CD14-positive monocyte (primary cell): ENCODE results near the gene BMX. TPM values are rescaled to one million over a fixed set of nuclear protein-coding genes. Genes with fewer than 3 reads are reported as not detected.

ENCODE experiments used
- DNase-seq, 3 donors: peaks; one replicate each; pipeline ENCODE4 v3.0.0-alpha.2; 2011 to 2022
- H2AFZ ChIP-seq: 2 replicates; pipeline ENCODE4 v1.6.0; 2012; ENCODE audit warnings: mild to moderate bottlenecking, low read depth, low read length, inconsistent platforms; ENCODE audit not compliant: insufficient read depth, poor library complexity, severe bottlenecking
- H3K27ac ChIP-seq, 2 donors: 1 replicate in 1 of 2; 2 replicates in 1 of 2; pipeline ENCODE4 v1.5.1; 2012 to 2013; ENCODE audit warnings: low read length in 2 of 2, control low read depth in 1 of 2, inconsistent platforms in 1 of 2, low read depth in 1 of 2, mild to moderate bottlenecking in 1 of 2
- H3K27me3 ChIP-seq, 2 donors: one replicate each; pipeline versions ENCODE4 v1.6.0 to v1.6.1; 2011 to 2013; ENCODE audit warnings: low read length in 2 of 2; ENCODE audit not compliant: control insufficient read depth in 2 of 2, insufficient read depth in 2 of 2
- H3K36me3 ChIP-seq, 2 donors: replicated peaks in 1 of 2; 1 replicate in 1 of 2; 2 replicates in 1 of 2; pipeline versions ENCODE4 v1.5.1 to v1.6.1; 2012 to 2013; ENCODE audit warnings: low read length in 2 of 2, control low read depth in 1 of 2, inconsistent platforms in 1 of 2, mild to moderate bottlenecking in 1 of 2; ENCODE audit not compliant: insufficient read depth in 2 of 2, control insufficient read depth in 1 of 2
- H3K4me1 ChIP-seq, 2 donors: 1 replicate in 1 of 2; 2 replicates in 1 of 2; pipeline versions ENCODE4 v1.5.1 to v1.6.1; 2012 to 2013; ENCODE audit warnings: low read length in 2 of 2, control low read depth in 1 of 2, inconsistent platforms in 1 of 2, mild to moderate bottlenecking in 1 of 2, moderate library complexity in 1 of 2; ENCODE audit not compliant: insufficient read depth in 2 of 2, control insufficient read depth in 1 of 2
- H3K4me2 ChIP-seq: replicated peaks from 2 replicates; pipeline ENCODE3; 2012; ENCODE audit warnings: low read length, moderate library complexity, mild to moderate bottlenecking; ENCODE audit not compliant: poor library complexity, severe bottlenecking; ENCODE audit errors: extremely low read depth
- H3K4me3 ChIP-seq, 3 experiments: fragments of 200-600 bp in 1 of 3; sonication (generic) in 1 of 3; replicated peaks in 1 of 3; 1 replicate in 2 of 3; 2 replicates in 1 of 3; pipeline ENCODE4 v1.5.1; 2011 to 2013; ENCODE audit warnings: low read length in 3 of 3, mild to moderate bottlenecking in 3 of 3, control low read depth in 2 of 3, low read depth in 2 of 3, inconsistent platforms in 1 of 3, moderate library complexity in 1 of 3
- H3K79me2 ChIP-seq: 2 replicates; pipeline ENCODE4 v1.6.0; 2012; ENCODE audit warnings: mild to moderate bottlenecking, control low read depth, inconsistent platforms, low read length, moderate library complexity; ENCODE audit not compliant: insufficient read depth
- H3K9ac ChIP-seq: 2 replicates; pipeline ENCODE4 v1.6.0; 2017; ENCODE audit warnings: low read length, mild to moderate bottlenecking; ENCODE audit not compliant: insufficient read depth, poor library complexity, severe bottlenecking
- H3K9me3 ChIP-seq, 2 donors: replicated peaks in 1 of 2; 1 replicate in 1 of 2; 2 replicates in 1 of 2; pipeline versions ENCODE4 v1.5.1 to v1.6.1; 2012 to 2013; ENCODE audit warnings: low read length in 2 of 2, control low read depth in 1 of 2; ENCODE audit not compliant: control insufficient read depth in 1 of 2, insufficient read depth in 1 of 2
- H4K20me1 ChIP-seq: 2 replicates; pipeline ENCODE4 v1.6.0; 2012; ENCODE audit warnings: mild to moderate bottlenecking, low read length, control low read depth, moderate library complexity; ENCODE audit not compliant: insufficient read depth
- H3K27ac Mint-ChIP-seq, 7 donors: one replicate each; pipeline ENCODE4 v1.8.0; 2020; ENCODE audit warnings: mild to moderate bottlenecking in 7 of 7, mixed read lengths in 7 of 7, moderate library complexity in 6 of 7, inconsistent platforms in 2 of 7
- H3K27me3 Mint-ChIP-seq, 3 donors: one replicate each; pipeline ENCODE4 v1.8.0; 2021 to 2022; ENCODE audit warnings: low read depth in 3 of 3, mild to moderate bottlenecking in 3 of 3, mixed read lengths in 3 of 3, moderate library complexity in 3 of 3, inconsistent platforms in 1 of 3
- H3K36me3 Mint-ChIP-seq, 2 donors: one replicate each; pipeline ENCODE4 v1.8.0; 2020; ENCODE audit warnings: mixed read lengths in 2 of 2, inconsistent platforms in 1 of 2, mild to moderate bottlenecking in 1 of 2
- H3K4me1 Mint-ChIP-seq: one replicate; pipeline ENCODE4 v1.8.0; 2020; ENCODE audit warnings: mild to moderate bottlenecking, mixed read lengths
- H3K4me3 Mint-ChIP-seq, 2 donors: one replicate each; pipeline ENCODE4 v1.8.0; 2020; ENCODE audit warnings: mild to moderate bottlenecking in 2 of 2, mixed read lengths in 2 of 2, moderate library complexity in 1 of 2
- H3K9me3 Mint-ChIP-seq, 7 donors: one replicate each; pipeline ENCODE4 v1.8.0; 2020 to 2022; ENCODE audit warnings: mixed read lengths in 7 of 7, mild to moderate bottlenecking in 6 of 7, moderate library complexity in 6 of 7, inconsistent platforms in 2 of 7
- WGBS: methylation state at CpG from one replicate; pipeline ENCODE4 v1.1.5; 2013; ENCODE audit warnings: missing lambda C conversion rate; ENCODE audit not compliant: insufficient coverage; 5-methylcytosine and 5-hydroxymethylcytosine counted together
- intact Hi-C, 2 donors: fragments of 100-400 bp; cut with micrococcal nuclease; formaldehyde crosslinking; loops; one replicate each; pipeline versions ENCODE4 v1.15.0 to v1.15.1; 2023
- polyA plus RNA-seq, 3 donors: library from polyadenylated mRNA; depleted of rRNA in 1 of 3; unstranded in 2 of 3; stranded (reverse) in 1 of 3; fragments of 300-500 nt in 2 of 3; fragments of >200 nt in 1 of 3; fragmentation: Illumina TruSeq in 2 of 3; gene quantifications; 1 replicate in 2 of 3; 2 replicates in 1 of 3; pipeline ENCODE4 v1.2.3, GENCODE V29; 2012 to 2021
- TF ChIP-seq, protein P1 (sequence below): fragments of 200-600 bp; IDR thresholded peaks from one replicate; pipeline ENCODE4 v1.8.0; 2022; ENCODE audit warnings: antibody characterized with exemption, mild to moderate bottlenecking

Gene BMX
- polyA plus RNA-seq, 3 donors: 0.15 to 0.26 (median 0.22) TPM

DNA sequence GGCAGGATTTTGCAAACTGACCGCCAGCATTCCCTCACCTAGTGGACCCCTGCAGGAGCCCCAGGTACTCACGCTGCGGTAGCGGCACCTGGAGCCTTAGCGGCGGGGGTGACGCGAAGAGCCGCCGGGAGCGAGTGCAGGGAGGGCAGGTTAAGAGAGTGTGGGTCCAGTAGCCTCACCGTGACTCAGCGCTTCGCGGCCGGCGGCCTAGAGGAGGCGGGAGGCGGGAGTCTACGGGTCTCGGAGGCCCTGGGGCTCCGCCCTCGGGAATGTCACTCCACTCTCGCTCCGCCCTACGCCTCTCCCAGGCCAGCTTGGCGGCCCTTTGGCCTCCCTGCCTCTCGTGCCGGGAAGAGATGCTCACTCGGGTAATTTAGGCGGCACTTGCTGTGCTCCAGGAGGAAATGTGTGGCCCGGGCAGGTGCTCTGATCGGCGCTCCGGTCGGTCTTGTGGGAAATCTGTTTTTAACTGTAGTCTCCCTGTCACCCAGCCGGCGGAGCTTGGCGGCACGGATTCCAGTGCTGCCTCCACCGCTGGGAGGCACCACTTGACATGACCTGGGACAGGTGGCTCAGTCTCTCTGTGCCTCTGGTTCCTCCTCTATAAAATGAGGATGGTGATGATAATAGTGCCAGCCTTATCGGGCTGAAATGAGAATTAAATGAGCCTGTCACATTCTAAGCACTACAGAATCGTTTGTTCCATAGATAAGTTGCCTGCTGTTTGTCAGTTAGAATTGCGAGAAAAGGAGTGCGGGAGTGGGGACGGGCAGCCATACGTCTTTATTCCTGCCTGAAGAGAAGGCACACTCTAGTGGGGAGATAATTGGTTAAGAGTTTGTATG is 7.3 kb upstream of the BMX start, which contains the start of gene PIR:
Gene PIR, minus strand, starts transcription at position 216 of the 845 bp plus-strand sequence. CDS start 2,076 bp downstream, outside the sequence.
- Histone ChIP-seq H3K9ac (peak within 1 kb of the TSS; percentile 35), H3K4me2 (peak within 1 kb of the TSS; percentile 76), H3K27me3 (peaks cover 0 to 61% of the 10 kb centered on the region in 2 donors), H3K27ac (no peak within 1 kb of the TSS), H3K4me1 (peaks cover 4 to 9% of the 10 kb centered on the region in 2 donors), H3K4me3 (peak within 1 kb of the TSS; percentile 15 to 70 (median 43)), H4K20me1 (no peaks in the 10 kb centered on the region), H2AFZ (peak within 1 kb of the TSS; percentile 66), H3K9me3 (no peaks in the 10 kb centered on the region), H3K79me2 (no peaks in the 10 kb centered on the region), H3K36me3 (no peaks in the 10 kb centered on the region)
- Mint-ChIP-seq H3K27me3 (peaks cover 0 to 49% (median 2%) of the 10 kb centered on the region in 3 donors), H3K9me3 (peaks cover 0 to 8% (median 0%) of the 10 kb centered on the region in 7 donors), H3K36me3 (no peaks in the 10 kb centered on the region), H3K27ac (peak within 1 kb of the TSS in 6 of 7 donors; percentile 10 to 82 (median 45)), H3K4me1 (peaks cover 13% of the 10 kb centered on the region), H3K4me3 (peak within 1 kb of the TSS; percentile 80 to 89)
- peak; percentile 43 to 56 (median 44) for DNase-seq
- TF ChIP-seq, protein P1, sequence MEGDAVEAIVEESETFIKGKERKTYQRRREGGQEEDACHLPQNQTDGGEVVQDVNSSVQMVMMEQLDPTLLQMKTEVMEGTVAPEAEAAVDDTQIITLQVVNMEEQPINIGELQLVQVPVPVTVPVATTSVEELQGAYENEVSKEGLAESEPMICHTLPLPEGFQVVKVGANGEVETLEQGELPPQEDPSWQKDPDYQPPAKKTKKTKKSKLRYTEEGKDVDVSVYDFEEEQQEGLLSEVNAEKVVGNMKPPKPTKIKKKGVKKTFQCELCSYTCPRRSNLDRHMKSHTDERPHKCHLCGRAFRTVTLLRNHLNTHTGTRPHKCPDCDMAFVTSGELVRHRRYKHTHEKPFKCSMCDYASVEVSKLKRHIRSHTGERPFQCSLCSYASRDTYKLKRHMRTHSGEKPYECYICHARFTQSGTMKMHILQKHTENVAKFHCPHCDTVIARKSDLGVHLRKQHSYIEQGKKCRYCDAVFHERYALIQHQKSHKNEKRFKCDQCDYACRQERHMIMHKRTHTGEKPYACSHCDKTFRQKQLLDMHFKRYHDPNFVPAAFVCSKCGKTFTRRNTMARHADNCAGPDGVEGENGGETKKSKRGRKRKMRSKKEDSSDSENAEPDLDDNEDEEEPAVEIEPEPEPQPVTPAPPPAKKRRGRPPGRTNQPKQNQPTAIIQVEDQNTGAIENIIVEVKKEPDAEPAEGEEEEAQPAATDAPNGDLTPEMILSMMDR: no peak
- 4% methylated on average over 20 of the region's 47 CpGs for WGBS
- intact Hi-C loops: no loop called here

DNA sequence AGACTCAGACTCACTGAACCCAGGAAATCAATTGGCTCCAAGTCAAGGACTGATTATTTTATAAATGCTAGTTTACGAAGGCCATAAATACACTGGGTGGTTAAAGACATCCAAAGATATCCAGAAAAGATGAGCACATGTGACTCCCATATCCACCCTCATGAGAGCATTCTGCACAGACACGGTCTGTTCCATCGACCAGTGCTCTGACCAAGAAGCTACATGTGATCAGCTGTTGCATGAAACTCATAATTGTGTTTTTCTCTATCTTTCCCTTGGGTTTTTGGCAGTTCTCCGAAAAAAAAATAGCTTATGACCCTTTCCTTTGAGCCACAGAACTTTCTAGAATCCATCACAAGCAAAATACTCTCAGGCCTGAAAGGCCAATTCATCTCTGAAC is 4.8 kb upstream of the BMX start:
- peaks cover 6 to 9% of the 10 kb centered on the region in 2 donors for H3K4me1 ChIP-seq
- Mint-ChIP-seq H3K4me3 (no peak overlapping the region), H3K27ac (no peak overlapping the region), H3K9me3 (peaks cover 0 to 12% (median 0%) of the 10 kb centered on the region in 7 donors), H3K27me3 (peaks cover 0 to 62% (median 3%) of the 10 kb centered on the region in 3 donors), H3K4me1 (peaks cover 18% of the 10 kb centered on the region), H3K36me3 (no peaks in the 10 kb centered on the region)
- no peaks in the 10 kb centered on the region for H3K36me3 ChIP-seq
- H3K79me2 ChIP-seq: no peaks in the 10 kb centered on the region
- 100% methylated on average over 1 of the region's 4 CpGs for whole genome bisulfite sequencing
- DNase-seq: no peak
- H3K9me3 ChIP-seq: no peaks in the 10 kb centered on the region
- H4K20me1 ChIP-seq: no peaks in the 10 kb centered on the region
- peaks cover 0 to 58% of the 10 kb centered on the region in 2 donors for H3K27me3 ChIP-seq
- H3K4me3 ChIP-seq: no peak overlapping the region
- no peak overlapping the region for H3K9ac ChIP-seq
- H3K4me2 ChIP-seq: no peak overlapping the region
- intact Hi-C loops: no loop called here
- no peak overlapping the region for H3K27ac ChIP-seq
- TF ChIP-seq, protein P1: no peak
- no peak overlapping the region for H2AFZ ChIP-seq
